IMR-90 (cell line): ENCODE results near the gene PCP2.

Source experiments
- CEBPB ChIP-seq: IDR thresholded peaks from 2 replicates; pipeline ENCODE4 v1.6.1; 2012; ENCODE audit warnings: low read depth, low read length, improper control_type of control experiment
- CTCF ChIP-seq: conservative IDR thresholded peaks from 2 replicates; pipeline ENCODE4 v1.5.1; 2012; ENCODE audit warnings: mild to moderate bottlenecking, low read depth, low read length, improper control_type of control experiment
- ELK1 ChIP-seq: fragments of 150-350 bp; IDR thresholded peaks from 2 replicates; pipeline ENCODE4 v1.6.1; 2016; ENCODE audit warnings: low read depth, mild to moderate bottlenecking, low read length, moderate library complexity, borderline replicate concordance
- MAZ ChIP-seq: IDR thresholded peaks from 2 replicates; pipeline ENCODE4 v1.6.1; 2012; ENCODE audit warnings: low read depth, mild to moderate bottlenecking, low read length, improper control_type of control experiment, moderate library complexity, borderline replicate concordance
- POLR2A ChIP-seq: IDR thresholded peaks from 2 replicates; pipeline ENCODE4 v1.6.1; 2012; ENCODE audit warnings: mild to moderate bottlenecking, low read depth, low read length
- RAD21 ChIP-seq: IDR thresholded peaks from 2 replicates; pipeline ENCODE4 v1.6.1; 2012; ENCODE audit warnings: low read length, improper control_type of control experiment
- RCOR1 ChIP-seq: IDR thresholded peaks from 2 replicates; pipeline ENCODE4 v1.6.1; 2012; ENCODE audit warnings: mild to moderate bottlenecking, low read length, improper control_type of control experiment; ENCODE audit not compliant: insufficient replicate concordance
- RFX5 ChIP-seq: IDR thresholded peaks from 2 replicates; pipeline ENCODE4 v1.8.0; 2012; ENCODE audit warnings: low read depth, mild to moderate bottlenecking, low read length, moderate library complexity
- USF2 ChIP-seq: fragments of 150-350 bp; IDR thresholded peaks from 2 replicates; pipeline ENCODE4 v1.6.1; 2017; ENCODE audit warnings: mild to moderate bottlenecking, antibody characterized with exemption, low read length, low read depth

GRCh38 chr19:7620442-7621412 is 12.8 kb downstream of the PCP2 start:
- TF ChIP-seq CTCF (no peak), POLR2A (no peak), CEBPB (no peak), RAD21 (no peak), MAZ (no peak), USF2 (no peak), RCOR1 (no peak), ELK1 (no peak), RFX5 (no peak)
